Measurements from ENCODE around the gene EFCAB9.
"Not testable (repeated sequence)": the region's sequence is repeated elsewhere in the genome, so short reads cannot be mapped to it uniquely, and the experiment has no call there.

Gene EFCAB9

GRCh38 chr5:172193872-172194271, at the start of gene EFCAB9:
Gene EFCAB9 (plus strand): TSS chr5:172194172. CDS start chr5:172194173, 1 bp downstream.
- no peak for DNase-seq

- no peak for DNase-seq
Measured at GRCh38 chr5:172144291-172144815, 49.6 kb upstream of the EFCAB9 start.

DNA sequence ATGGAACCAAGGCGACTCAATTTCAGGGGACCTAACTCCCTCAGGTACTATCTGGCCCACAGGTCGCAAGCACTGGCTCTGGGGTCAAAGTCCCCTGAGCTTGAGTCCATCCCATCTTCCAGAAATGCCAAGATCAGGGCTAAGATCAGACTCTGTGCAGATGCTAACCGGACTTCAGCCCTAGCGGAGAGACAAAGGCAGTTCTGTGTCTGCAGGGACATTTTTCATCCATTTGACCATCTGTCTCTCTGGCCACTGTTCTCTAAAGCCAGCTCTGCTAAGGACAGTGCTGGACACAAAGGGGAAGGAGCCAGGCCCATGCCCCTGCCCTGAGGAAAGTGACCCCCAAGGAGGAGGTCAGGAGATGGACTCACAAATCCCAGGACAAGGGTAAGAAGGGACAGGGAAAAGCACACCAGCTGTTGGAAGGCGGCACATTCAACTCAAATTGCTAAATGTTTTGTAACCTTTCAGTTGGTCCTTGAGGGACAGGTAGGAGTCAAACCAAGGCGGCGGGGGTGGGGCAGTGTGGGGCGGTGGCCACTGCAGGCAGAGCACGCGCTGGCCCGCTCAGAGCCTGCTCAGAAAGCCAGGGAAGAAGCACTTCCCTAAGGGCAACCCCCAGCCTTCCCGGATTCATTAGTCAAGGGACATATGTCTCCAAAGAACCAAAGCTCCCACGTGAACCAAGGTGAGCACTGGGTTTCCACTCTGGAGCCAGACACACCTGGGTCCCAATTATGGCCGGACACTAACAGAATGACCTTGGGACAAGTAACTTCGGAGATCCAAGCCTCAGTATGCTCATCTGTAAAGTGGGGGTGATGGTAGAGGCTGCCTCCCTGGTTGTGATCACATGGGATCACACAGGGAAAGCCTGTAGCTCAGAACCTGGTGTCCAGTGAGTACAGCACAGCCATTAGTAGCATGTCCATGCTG, 48.8 kb upstream of the EFCAB9 start:
- no peak for DNase-seq

DNA sequence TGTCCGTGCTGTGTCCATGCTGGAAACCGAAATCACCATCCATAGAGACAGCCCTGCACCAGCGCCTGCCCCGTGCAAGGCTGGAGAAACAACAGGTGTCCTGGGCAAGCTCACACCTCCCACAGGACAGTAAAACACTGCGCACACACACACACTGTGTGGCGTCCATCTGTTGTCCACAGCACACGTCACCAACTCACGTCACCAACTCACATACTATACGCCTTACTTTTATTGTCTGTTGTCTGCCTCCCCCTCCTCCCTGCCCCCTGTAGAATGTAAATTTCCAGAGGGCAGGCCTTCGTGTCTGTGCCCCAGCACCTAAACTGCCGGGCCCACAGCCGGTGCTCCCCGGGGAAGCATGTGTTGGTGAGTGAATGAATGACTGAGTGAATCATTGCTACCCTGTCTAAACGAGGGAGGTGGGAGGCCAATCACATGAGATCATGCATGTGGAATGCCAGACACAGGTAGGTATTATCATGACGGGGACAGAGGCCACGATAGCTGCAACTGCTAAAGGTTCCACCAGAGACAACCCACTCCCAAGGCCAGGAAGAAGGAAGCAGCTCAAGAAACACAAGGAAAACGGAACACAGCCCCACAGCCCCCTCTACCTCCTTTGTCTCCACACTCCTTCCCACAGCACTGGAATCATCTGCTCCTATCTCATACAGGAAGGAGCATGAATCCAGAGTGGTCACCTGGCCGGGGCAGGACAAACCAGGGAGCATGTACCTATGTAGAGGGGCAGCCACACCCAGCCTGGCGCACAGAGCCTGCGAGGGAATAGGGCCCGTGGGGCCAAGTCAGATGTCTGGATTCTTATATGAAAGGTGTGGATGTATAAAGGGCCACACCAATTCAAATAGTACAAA, 47.9 kb upstream of the EFCAB9 start:
- no peak for DNase-seq

DNA sequence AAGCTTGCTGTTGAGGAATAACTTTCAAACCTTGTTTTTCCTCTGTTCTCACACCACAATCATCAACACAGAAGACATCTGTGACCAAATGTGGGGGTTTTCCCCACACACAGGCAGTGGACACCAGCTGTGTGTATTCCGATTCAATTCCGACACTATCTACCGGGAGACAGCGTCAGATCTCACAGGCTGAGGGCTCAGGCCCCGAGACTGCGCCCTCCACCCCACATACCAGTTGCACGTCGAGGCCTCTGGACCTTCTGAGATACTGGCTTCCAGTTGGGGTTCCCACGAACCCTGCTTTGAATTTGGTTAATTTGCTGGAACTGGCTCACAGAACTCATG, 47.3 kb upstream of the EFCAB9 start:
- no peak for DNase-seq

GRCh38 chr5:172147857-172148256, 46.1 kb upstream of the EFCAB9 start:
- DNase-seq: no peak

GRCh38 chr5:172148381-172148780, 45.6 kb upstream of the EFCAB9 start:
- no peak for DNase-seq

- DNase-seq: no peak
Measured at GRCh38 chr5:172149073-172149472, 44.9 kb upstream of the EFCAB9 start.

DNA sequence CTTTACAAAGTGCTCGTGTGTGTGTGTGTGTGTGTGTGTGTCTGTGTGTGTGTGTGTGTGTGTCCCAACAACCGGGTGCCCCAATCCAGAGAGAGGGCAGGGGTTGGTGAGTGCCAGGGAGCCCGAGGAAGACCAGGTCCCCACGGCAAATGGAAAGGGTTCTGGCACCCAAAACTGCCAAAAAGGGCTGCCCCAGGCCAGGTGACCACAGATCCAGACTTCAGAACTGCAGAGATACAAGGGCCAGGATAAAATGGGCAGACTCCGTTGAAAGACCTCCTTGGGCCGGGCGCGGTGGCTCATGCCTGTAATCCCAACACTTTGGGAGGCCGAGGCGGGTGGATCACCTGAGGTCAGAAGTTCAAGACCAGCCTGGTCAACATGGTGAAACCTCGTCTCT, 44.5 kb upstream of the EFCAB9 start:
- DNase-seq: not testable (repeated sequence)

DNA sequence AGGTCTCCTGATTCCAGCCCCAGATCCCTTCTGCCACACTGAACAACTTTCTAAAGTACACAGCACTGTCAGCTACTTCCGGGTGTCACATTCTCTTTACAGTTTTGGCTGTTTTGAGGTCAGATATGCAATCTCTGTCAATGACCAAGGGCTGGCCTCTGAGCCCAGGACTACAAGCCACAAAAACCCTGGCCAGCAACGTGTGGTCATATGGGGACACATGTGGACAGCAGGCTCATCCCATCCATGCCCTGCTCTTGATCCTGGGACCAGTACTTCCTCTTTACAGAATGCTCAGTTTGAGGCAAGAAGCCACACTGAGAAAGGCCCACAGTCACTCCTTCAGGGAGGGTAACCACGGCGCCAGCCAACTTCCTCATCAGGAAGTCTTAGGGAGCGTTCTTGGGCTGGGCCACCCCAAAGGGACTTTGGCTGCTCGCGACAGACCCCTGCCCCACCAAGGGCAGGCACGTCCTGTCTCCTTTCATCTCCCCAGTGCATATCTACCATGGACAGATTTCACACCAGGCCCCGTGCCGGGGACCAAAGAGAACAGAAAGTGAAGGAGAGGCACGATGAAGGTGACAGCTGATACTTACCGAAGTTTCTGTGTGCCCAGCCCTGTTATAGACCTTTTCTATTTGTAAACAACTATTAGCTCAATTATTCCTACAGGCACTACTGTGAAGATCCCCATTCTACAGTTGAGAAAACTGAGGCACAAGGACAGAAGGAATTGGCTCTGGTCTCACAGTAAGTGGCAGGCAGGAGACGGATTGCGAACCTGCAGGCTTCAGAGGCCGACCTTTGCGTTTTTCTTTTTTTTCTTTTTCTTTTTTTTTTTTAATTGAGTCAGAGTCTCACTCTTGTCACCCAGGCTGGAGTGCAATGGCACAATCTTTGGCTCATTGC, 43.2 kb upstream of the EFCAB9 start:
- DNase-seq: no peak

DNA sequence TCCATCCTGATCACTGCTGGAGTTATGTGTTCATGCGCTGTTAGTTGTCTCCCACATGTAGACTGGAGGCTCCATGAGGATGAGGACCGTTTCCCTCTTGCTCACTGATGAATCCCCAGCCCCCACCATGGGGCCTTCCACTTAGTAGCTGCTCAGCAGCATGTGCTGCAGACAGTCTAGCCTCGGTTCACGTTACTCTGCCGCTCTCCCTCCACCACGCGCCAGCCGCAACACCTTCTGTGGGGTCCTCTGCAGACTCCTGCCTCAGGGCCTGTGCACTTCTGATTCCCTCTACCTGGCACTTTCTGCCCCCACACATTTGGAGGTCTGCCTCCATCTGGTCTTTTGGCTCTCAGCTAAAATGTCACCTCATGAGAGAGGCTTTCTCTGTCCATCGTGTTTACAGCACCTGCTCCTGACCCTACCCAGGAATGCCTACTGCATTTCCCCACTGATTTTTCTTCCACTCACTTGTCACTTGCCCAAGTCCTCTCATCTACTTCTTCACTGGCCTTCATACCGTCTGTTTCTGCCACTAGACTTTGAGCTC, 42.2 kb upstream of the EFCAB9 start:
- no peak for DNase-seq

DNA sequence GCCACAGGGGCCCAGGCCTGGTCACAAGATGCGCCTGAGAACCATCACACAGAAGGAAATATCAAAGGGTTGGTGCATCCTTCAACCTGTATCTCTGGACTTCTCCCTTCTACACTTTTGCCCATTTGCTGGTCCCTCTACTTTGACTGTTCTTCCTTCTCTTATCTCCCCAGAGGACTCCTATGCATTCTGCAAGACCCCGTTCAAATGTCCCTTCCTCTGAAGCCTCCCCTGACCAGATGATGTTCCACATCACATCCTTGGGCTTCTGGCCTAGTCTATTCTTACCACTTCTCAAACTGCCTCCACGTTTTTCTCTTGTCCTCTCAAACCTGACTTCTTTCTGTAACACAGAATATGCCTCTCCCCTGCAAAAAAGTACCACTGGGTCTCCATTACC, 40.3 kb upstream of the EFCAB9 start:
- DNase-seq: no peak

- DNase-seq: not testable (repeated sequence)
Measured at GRCh38 chr5:172155101-172155500, 38.9 kb upstream of the EFCAB9 start.

DNA sequence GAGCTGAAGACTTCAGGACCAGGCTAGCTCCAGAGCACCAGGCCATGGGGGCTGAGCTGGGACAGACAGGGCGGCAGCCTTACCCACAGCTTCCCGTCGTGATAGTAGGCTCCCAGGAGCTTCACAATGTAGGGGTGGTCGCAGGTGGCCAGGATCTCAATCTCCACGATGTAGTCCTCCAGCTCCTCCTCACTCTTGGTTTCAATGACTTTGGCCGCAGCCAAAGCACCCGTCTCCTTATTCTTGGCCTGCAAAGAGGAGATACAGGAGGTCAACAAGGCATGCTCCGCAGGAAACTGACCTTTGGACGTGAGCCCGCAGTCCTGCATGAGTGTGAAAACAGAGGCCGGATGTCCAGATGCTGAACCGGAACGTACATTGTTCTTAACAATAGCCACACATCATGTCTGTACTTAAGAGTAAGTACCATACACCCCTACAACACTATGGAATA, 37.4 kb upstream of the EFCAB9 start:
- DNase-seq: no peak

- no peak for DNase-seq
Measured at GRCh38 chr5:172159016-172159415, 35.0 kb upstream of the EFCAB9 start.

- no peak for DNase-seq
Measured at GRCh38 chr5:172160506-172160905, 33.5 kb upstream of the EFCAB9 start.

GRCh38 chr5:172162323-172162986, 31.5 kb upstream of the EFCAB9 start:
- no peak for DNase-seq

DNA sequence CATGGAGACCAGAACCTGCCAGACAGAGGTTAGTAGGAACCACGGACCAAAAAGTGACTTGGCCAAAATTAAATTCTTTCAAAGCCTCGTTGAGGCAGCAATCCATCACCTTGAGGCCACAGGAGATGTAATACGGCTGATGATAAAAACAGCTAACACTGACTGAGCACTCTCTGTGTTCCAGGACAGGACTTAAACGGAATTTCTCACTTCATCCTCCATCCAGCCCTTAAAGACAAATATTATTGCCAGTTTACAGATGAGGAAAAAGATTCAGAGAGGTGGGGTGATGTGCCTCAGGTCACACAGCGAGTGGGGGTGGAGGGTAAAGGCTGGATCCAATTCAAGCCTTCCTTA, 31.0 kb upstream of the EFCAB9 start:
- no peak for DNase-seq

GRCh38 chr5:172163346-172163745, 30.6 kb upstream of the EFCAB9 start:
- DNase-seq: no peak

GRCh38 chr5:172164769-172165212, 29.2 kb upstream of the EFCAB9 start:
- DNase-seq: no peak

DNA sequence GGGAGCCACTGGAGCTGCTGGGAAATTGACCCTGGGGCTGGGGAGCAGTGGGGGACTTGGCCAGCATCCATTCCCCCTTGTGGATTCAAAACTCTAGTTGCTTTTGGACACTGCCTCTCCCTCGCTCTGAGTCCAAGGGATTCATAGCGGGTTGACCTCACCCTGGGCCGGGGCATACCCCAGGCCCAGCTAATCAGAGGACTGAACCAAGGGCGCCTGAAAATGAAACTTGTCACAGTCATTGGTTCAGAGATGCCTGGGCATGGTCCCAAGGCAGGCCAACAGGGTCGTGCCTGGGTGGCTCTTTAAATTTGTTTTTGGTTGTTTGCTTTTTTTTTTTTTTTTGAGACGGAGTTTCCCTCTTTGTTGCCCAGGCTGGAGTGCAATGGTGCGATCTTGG, 28.5 kb upstream of the EFCAB9 start:
- no peak for DNase-seq

Data from NCI-H1048 (cell line).